Fibroblast of peridontal ligament (primary cell): Measurements from ENCODE around the gene PYCARD.
"Not testable (repeated sequence)": the region's sequence is repeated elsewhere in the genome, so short reads cannot be mapped to it uniquely, and the experiment has no call there.

Experiments used
- DNase-seq: peaks from one replicate; pipeline ENCODE4 v3.0.0-alpha.2; 2010; ENCODE audit errors: extremely low read depth

PYCARD gene

GRCh38 chr16:31202414-31203375 lies at the start of gene PYCARD:
Gene PYCARD (minus strand): TSS chr16:31202760. CDS start chr16:31202690, 70 bp downstream.
- DNase-seq = peak; percentile 33

DNA sequence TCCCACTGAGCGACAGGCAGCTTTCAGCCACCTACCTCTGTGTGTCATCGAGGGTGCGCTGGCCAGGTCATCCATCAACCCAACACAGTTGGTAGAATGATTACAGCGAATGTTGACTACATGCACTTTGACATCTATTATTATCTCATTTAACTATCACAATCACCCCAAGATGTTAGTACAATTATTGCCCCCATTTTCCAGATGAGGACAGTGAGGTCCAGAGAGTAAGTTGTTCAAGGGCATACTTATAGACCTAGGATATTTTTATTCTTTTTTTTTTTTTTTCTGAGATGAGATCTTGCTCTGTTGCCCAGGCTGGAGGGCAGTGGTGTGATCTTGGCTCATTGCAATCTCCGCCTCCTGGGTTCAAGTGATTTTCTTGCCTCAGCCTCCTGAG lies 48.9 kb upstream of the PYCARD start:
- no peak for DNase-seq

GRCh38 chr16:31250782-31251384 lies 48.3 kb upstream of the PYCARD start:
- DNase-seq = no peak

DNA sequence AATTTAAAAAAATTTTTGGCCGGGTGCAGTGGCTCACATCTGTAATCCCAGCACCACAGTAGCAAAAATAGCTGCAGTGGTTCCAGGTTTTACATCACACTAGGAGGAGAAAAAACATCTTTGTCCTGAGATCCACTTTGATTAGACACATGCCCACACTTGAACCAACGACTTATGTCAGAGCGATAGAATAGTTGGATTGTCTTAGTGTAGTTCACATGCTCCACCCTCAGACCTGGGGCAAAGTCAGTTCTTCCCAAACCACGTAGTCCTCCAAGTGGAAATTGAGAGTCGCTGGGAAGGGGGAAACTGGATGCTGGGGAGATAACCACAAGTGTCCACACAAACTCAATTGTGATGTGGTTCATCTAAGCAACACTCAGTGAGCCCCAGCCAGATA lies 45.8 kb upstream of the PYCARD start:
- DNase-seq = no peak

GRCh38 chr16:31246296-31246695 lies 43.7 kb upstream of the PYCARD start:
- DNase-seq = no peak

DNA sequence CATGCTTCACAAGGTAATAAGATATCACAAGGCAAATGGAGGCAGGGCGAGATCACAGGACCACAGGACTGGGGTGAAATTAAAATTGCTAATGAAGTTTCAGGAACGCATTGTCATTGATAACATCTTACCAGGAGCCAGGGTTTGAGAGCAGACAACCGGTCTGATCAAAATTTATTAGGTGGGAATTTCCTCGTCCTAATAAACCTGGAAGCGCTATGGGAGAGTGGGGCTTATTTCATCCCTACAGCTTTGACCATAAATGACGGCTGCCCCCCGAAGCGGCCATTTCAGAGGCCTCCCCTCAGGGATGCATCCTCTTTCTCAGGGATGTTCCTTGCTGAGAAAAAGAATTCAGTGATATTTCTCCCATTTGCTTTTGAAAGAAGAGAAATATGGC lies 43.0 kb upstream of the PYCARD start:
- DNase-seq = not testable (repeated sequence)

GRCh38 chr16:31243734-31244670 lies 41.4 kb upstream of the PYCARD start:
- no peak for DNase-seq

DNA sequence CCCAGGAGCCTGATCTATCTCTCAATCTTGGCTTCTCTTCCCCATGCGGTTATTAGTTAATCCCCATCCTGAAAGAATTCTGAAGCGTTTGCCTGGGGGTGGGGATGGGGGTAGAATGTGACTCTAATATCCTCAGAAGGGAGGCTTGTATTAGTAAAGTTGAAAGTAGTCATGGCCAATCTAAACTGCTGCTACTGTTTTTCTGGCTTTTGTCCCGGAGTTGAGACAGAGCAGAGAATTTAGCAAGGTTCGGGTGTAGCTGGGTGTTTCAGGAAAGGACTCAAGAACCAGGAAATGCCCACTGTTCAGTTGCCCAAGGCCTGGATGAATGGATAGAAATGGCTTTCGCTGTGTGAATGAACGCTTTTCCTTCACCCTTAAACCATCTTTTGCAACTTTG lies 39.6 kb upstream of the PYCARD start:
- DNase-seq = peak; percentile 6

DNA sequence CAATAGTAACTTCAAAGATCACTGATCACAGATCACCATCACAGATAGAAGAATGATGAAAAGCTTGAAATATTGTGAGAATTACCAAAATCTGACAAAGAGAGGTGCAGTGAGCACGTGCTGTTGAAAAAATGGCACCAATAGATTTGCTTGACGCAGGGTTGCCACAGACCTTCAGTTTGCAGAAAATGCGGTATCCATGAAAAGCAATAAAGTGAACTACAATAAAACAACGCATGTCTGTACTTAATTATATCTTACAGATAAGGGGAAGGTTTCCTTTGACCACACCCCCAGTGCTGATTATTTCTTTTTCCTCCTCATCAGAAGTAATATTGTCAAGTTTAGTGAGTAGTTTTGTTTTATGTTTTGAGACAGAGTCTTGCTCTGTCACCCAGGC lies 35.5 kb upstream of the PYCARD start:
- DNase-seq = no peak

GRCh38 chr16:31229501-31229900 lies 26.9 kb upstream of the PYCARD start:
- no peak for DNase-seq

DNA sequence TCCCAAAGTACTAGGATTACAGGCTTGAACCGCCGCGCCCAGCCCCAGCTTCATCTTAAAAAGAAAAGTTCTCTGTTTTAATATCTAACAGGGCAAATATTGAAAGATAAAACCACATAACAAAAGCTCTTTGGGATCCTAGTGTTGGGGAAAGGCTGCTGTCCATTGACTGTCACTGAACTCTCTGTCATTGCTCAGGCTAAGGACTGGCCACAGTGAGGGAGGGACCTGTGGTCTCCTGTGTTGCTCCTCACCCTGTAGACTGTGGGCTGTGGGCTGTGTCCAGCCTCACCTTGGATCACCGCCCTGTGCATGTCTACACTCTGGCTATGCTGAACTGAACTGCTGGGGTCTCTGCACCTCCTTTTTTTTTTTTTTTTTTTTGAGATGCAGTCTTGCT lies 25.6 kb upstream of the PYCARD start:
- DNase-seq = no peak

DNA sequence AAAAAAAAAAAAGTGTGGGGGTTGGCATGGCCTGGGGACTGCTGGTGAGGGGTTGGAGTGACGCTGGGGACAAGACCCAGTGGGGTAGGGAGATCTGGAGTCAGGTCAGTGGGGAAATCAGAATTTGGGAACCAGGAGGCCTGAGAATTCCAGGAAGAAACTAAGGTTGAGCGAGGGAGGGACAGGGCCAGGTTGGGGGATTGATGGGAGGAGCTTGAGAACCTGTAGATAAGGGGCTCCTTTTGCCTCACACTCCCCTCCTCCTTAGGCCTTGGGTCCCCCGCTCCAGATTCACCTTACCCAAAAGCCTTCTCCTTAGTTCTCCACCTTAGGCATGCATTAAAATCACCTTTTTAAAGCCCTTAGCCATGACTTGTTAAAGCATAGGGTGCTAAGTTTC lies 22.6 kb upstream of the PYCARD start:
- no peak for DNase-seq

GRCh38 chr16:31224092-31224955 lies 21.8 kb upstream of the PYCARD start:
- no peak for DNase-seq

- DNase-seq = no peak
Measured at GRCh38 chr16:31223044-31223443, 20.5 kb upstream of the PYCARD start.

GRCh38 chr16:31221357-31222160 lies 19.0 kb upstream of the PYCARD start:
- DNase-seq = no peak

GRCh38 chr16:31219154-31219741 lies 16.7 kb upstream of the PYCARD start:
- DNase-seq = no peak

DNA sequence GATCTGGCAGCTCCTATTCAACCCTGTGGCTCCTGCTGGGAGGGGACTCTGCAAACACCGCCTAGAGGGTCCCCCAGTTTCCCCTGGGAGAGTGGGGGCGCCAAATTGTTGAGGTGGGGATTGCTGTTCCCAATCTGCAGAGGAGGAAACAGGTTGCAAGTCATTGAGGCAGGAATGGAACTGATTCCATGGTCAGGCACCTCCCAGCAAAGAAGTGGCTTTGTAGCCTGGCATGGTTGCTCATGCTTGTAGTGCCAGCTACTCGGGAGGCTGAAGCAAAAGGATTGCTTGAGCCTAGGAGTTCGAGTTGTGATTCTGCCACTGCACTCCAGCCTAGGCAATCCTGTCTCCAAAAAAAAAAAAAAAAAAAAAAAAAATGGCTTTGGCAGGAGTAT lies 14.6 kb upstream of the PYCARD start:
- DNase-seq = no peak

GRCh38 chr16:31216422-31217135 lies 14.0 kb upstream of the PYCARD start, which contains the start of gene PYDC1:
Gene PYDC1 (minus strand): TSS chr16:31217135. CDS start chr16:31217028, 107 bp downstream.
- no peak for DNase-seq
